HEK293 (cell line): ENCODE measurements around the gene SCYL3.
A peak's percentile ranks its signal among the peaks of the same experiment; 100 is the strongest.

Experiments
- CTCF ChIA-PET: fragments of 350-600 bp; formaldehyde crosslinking; extraction: SDS; loops from one replicate; lab custom pipeline; 2021; ENCODE audit warnings: antibody characterized with exemption; lab: Yijun Ruan, JAX
- POLR2A ChIA-PET: fragments of 300-600 bp; formaldehyde crosslinking; extraction: SDS; loops from one replicate; lab custom pipeline; 2020; ENCODE audit warnings: antibody characterized with exemption, inconsistent platforms; lab: Yijun Ruan, JAX
- H3K27ac ChIP-seq: fragments of 200-500 bp; sonication (Bioruptor generic); 2 replicates; pipeline ENCODE4 v1.5.1; 2014; ENCODE audit warnings: low read depth, low read length, control low read depth, inconsistent platforms; ENCODE audit errors: extremely low read depth
- H3K36me3 ChIP-seq, 2 experiments: fragments of 200-500 bp in 1 of 2; sonication (Bioruptor generic) in 1 of 2; 1 replicate in 1 of 2; 2 replicates in 1 of 2; pipeline ENCODE4 v1.5.1; 2014 to 2017; ENCODE audit warnings: inconsistent platforms in 2 of 2, low read length in 2 of 2; ENCODE audit not compliant: control insufficient read depth in 2 of 2, insufficient read depth in 1 of 2
- H3K4me1 ChIP-seq: fragments of 200-500 bp; sonication (Bioruptor generic); 2 replicates; pipeline ENCODE4 v1.5.1; 2014; ENCODE audit warnings: mild to moderate bottlenecking, low read length, inconsistent platforms; ENCODE audit not compliant: control insufficient read depth, insufficient read depth
- H3K4me3 ChIP-seq: 2 replicates; pipeline ENCODE4 v1.5.1; 2011; ENCODE audit warnings: low read depth, mild to moderate bottlenecking, control low read depth, low read length, moderate library complexity
- H3K9me3 ChIP-seq: fragments of 200-500 bp; sonication (Bioruptor generic); 2 replicates; pipeline ENCODE4 v1.5.1; 2014; ENCODE audit warnings: low read depth, low read length, inconsistent platforms; ENCODE audit not compliant: control insufficient read depth, insufficient read depth
- HOXD13 ChIP-seq: sonication (generic); formaldehyde crosslinking; IDR thresholded peaks from 2 replicates; pipeline ENCODE4 v1.8.0; 2022; ENCODE audit warnings: missing genetic modification reagents, borderline replicate concordance
- IKZF3 ChIP-seq: fragments of 450-650 bp; IDR thresholded peaks from 2 replicates; pipeline ENCODE4 v1.5.0; 2018; ENCODE audit warnings: missing biosample characterization, mild to moderate bottlenecking, missing genetic modification characterization, moderate library complexity
- KLF9 ChIP-seq: fragments of 450-650 bp; formaldehyde crosslinking; IDR thresholded peaks from 2 replicates; pipeline ENCODE4 v1.5.1; 2016; ENCODE audit warnings: missing biosample characterization, missing genetic modification characterization, low read depth
- TRIM28 ChIP-seq: IDR thresholded peaks from 2 replicates; pipeline ENCODE4 v1.6.1; 2011; ENCODE audit warnings: low read length, control low read depth, borderline replicate concordance
- ZBTB7A ChIP-seq: fragments of 450-650 bp; formaldehyde crosslinking; IDR thresholded peaks from 2 replicates; pipeline ENCODE4 v1.5.1; 2016; ENCODE audit warnings: low read depth, missing biosample characterization, missing genetic modification characterization
- ZIC2 ChIP-seq: fragments of 450-650 bp; formaldehyde crosslinking; IDR thresholded peaks from 2 replicates; pipeline ENCODE4 v1.5.1; 2016; ENCODE audit warnings: missing biosample characterization, missing genetic modification characterization
- ZNF155 ChIP-seq: fragments of 450-650 bp; formaldehyde crosslinking; IDR thresholded peaks from 2 replicates; pipeline ENCODE4 v1.5.1; 2016; ENCODE audit warnings: missing biosample characterization, missing genetic modification characterization
- ZNF211 ChIP-seq: fragments of 450-650 bp; formaldehyde crosslinking; IDR thresholded peaks from 2 replicates; pipeline ENCODE4 v1.5.1; 2016; ENCODE audit warnings: low read depth, missing biosample characterization, missing genetic modification characterization
- ZNF311 ChIP-seq: fragments of 450-650 bp; formaldehyde crosslinking; IDR thresholded peaks from 2 replicates; pipeline ENCODE4 v1.5.1; 2017; ENCODE audit warnings: missing biosample characterization, missing genetic modification characterization, borderline replicate concordance
- ZNF335 ChIP-seq: fragments of 450-650 bp; formaldehyde crosslinking; conservative IDR thresholded peaks from 2 replicates; pipeline ENCODE4 v1.5.1; 2016; ENCODE audit warnings: missing biosample characterization, missing genetic modification characterization
- ZNF391 ChIP-seq: fragments of 450-650 bp; formaldehyde crosslinking; IDR thresholded peaks from 2 replicates; pipeline ENCODE4 v1.5.1; 2016; ENCODE audit warnings: low read depth, missing biosample characterization, missing genetic modification characterization, borderline replicate concordance
- ZNF501 ChIP-seq: fragments of 450-650 bp; formaldehyde crosslinking; IDR thresholded peaks from 2 replicates; pipeline ENCODE4 v1.5.1; 2016; ENCODE audit warnings: missing biosample characterization, missing genetic modification characterization
- ZNF560 ChIP-seq: fragments of 450-650 bp; formaldehyde crosslinking; IDR thresholded peaks from 2 replicates; pipeline ENCODE4 v1.5.1; 2017; ENCODE audit warnings: missing biosample characterization, missing genetic modification characterization, borderline replicate concordance
- ZNF623 ChIP-seq: fragments of 450-650 bp; formaldehyde crosslinking; IDR thresholded peaks from 2 replicates; pipeline ENCODE4 v1.5.1; 2016; ENCODE audit warnings: missing biosample characterization, missing genetic modification characterization
- ZNF664 ChIP-seq: fragments of 450-650 bp; formaldehyde crosslinking; IDR thresholded peaks from 2 replicates; pipeline ENCODE4 v1.5.1; 2016; ENCODE audit warnings: missing biosample characterization, missing genetic modification characterization
- ZNF747 ChIP-seq: fragments of 450-650 bp; formaldehyde crosslinking; IDR thresholded peaks from 2 replicates; pipeline ENCODE4 v1.5.1; 2016; ENCODE audit warnings: missing biosample characterization, missing genetic modification characterization
- ZNF777 ChIP-seq: fragments of 450-650 bp; formaldehyde crosslinking; IDR thresholded peaks from 2 replicates; pipeline ENCODE4 v1.5.1; 2017; ENCODE audit warnings: missing biosample characterization, missing genetic modification characterization, borderline replicate concordance
- ZNF837 ChIP-seq: fragments of 450-650 bp; formaldehyde crosslinking; IDR thresholded peaks from 2 replicates; pipeline ENCODE4 v1.5.1; 2016; ENCODE audit warnings: missing biosample characterization, missing genetic modification characterization
- TF ChIP-seq, protein P1 (sequence below): fragments of 450-650 bp; formaldehyde crosslinking; IDR thresholded peaks from 2 replicates; pipeline ENCODE4 v1.5.1; 2016; ENCODE audit warnings: missing biosample characterization, missing genetic modification characterization
- TF ChIP-seq, protein P2 (sequence below): fragments of 450-650 bp; formaldehyde crosslinking; IDR thresholded peaks from 2 replicates; pipeline ENCODE4 v1.5.1; 2017; ENCODE audit warnings: missing biosample characterization, missing genetic modification characterization
- TF ChIP-seq, protein P3 (sequence below): fragments of 450-650 bp; formaldehyde crosslinking; IDR thresholded peaks from 2 replicates; pipeline ENCODE4 v1.5.1; 2016; ENCODE audit warnings: missing biosample characterization, missing genetic modification characterization

The SCYL3 gene

DNA sequence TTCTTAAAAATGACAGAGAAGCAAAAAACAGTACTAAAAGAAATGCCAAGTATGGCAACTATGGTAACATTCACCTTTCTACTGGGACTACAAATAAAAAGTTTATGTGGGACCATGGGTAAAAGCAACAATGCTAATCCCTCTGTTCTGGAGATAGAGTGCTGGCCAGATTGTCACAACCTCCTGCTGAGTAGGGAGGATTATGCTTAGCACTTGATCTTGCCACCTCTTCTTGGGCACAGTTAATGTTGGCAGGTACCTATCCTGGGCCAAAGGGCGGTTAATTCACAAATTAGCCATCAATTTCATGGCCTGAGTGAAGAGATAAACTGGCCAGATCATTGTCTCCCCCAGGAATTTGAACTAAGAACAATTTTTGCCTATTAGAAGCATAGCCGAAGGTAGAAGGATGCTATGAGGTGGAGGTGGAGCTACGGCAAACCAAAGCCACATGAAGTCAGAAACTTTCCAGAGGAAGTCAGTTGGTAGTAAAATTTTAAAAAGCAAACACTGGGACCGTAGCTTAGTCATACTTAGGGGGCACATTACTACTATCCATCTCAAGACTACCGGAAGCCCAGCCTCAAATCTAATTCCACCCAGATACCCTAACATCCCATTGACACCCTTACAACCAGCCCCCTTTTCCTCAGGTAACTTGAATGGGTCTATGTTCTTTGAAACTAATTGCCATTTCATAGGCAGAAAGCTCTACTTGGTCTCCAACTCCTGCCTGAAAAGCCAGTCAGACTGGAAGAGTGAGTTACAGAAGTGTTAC is 2.7 kb downstream of the SCYL3 start (continued):
- TF ChIP-seq, protein P1, sequence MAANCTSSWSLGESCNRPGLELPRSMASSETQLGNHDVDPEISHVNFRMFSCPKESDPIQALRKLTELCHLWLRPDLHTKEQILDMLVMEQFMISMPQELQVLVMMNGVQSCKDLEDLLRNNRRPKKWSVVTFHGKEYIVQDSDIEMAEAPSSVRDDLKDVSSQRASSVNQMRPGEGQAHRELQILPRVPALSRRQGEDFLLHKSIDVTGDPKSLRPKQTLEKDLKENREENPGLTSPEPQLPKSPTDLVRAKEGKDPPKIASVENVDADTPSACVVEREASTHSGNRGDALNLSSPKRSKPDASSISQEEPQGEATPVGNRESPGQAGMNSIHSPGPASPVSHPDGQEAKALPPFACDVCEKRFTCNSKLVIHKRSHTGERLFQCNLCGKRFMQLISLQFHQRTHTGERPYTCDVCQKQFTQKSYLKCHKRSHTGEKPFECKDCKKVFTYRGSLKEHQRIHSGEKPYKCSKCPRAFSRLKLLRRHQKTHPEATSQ, result no peak
- TF ChIP-seq TRIM28, result peak; percentile 82
- no peak for TF ChIP-seq ZNF311
- TF ChIP-seq ZNF335 (tag by site-specific recombination), result peak; percentile 56
- TF ChIP-seq ZNF211 (tag by site-specific recombination), result no peak

DNA sequence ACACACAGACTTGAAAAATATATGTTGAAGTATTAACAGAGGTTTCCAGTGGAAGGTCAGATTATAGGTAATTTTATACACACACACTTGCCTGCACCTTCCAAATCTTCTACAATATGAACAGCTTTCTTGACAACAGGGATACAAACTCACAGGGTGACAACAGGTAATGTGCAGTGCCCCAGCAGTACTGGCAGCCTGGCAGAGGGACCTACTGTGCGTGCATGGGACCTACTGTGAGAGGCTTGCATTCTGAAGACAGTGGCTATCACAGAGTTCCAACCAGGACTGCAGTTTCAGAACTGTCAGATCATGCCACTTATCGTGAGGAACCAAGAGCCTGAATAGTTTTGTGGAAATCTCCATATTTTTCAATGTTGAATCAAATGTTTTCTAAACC is 3.8 kb downstream of the SCYL3 start:
- TF ChIP-seq HOXD13, result no peak
- no peak for TF ChIP-seq ZNF501 (tag by site-specific recombination)
- no peak for TF ChIP-seq ZNF777 (tag by site-specific recombination)
- no peak for TF ChIP-seq ZNF560 (tag by site-specific recombination)
- TF ChIP-seq, protein P2, sequence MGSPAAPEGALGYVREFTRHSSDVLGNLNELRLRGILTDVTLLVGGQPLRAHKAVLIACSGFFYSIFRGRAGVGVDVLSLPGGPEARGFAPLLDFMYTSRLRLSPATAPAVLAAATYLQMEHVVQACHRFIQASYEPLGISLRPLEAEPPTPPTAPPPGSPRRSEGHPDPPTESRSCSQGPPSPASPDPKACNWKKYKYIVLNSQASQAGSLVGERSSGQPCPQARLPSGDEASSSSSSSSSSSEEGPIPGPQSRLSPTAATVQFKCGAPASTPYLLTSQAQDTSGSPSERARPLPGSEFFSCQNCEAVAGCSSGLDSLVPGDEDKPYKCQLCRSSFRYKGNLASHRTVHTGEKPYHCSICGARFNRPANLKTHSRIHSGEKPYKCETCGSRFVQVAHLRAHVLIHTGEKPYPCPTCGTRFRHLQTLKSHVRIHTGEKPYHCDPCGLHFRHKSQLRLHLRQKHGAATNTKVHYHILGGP (tag by site-specific recombination), result no peak
- no peak for TF ChIP-seq ZNF837 (tag by site-specific recombination)
- no peak for TF ChIP-seq ZNF623
- TF ChIP-seq ZNF155 (tag by site-specific recombination), result no peak
- TF ChIP-seq ZNF747 (tag by site-specific recombination), result no peak
- no peak for TF ChIP-seq TRIM28
- TF ChIP-seq, protein P1, result no peak
- TF ChIP-seq, protein P3, sequence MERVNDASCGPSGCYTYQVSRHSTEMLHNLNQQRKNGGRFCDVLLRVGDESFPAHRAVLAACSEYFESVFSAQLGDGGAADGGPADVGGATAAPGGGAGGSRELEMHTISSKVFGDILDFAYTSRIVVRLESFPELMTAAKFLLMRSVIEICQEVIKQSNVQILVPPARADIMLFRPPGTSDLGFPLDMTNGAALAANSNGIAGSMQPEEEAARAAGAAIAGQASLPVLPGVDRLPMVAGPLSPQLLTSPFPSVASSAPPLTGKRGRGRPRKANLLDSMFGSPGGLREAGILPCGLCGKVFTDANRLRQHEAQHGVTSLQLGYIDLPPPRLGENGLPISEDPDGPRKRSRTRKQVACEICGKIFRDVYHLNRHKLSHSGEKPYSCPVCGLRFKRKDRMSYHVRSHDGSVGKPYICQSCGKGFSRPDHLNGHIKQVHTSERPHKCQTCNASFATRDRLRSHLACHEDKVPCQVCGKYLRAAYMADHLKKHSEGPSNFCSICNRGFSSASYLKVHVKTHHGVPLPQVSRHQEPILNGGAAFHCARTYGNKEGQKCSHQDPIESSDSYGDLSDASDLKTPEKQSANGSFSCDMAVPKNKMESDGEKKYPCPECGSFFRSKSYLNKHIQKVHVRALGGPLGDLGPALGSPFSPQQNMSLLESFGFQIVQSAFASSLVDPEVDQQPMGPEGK (tag by site-specific recombination), result no peak
- TF ChIP-seq ZBTB7A (tag by site-specific recombination), result no peak
- no peak for TF ChIP-seq ZNF391 (tag by site-specific recombination)
- no peak for TF ChIP-seq IKZF3
- no peak for TF ChIP-seq ZIC2 (tag by site-specific recombination)
- no peak for TF ChIP-seq ZNF664 (tag by site-specific recombination)
- TF ChIP-seq KLF9 (tag by site-specific recombination), result no peak
- no peak overlapping the region for H3K4me3 ChIP-seq
- peaks cover 0 to 27% of the 10 kb centered on the region in 2 experiments; a peak in 1 of 3 replicates for H3K36me3 ChIP-seq
- CTCF ChIA-PET, result no interaction called here
- H3K9me3 ChIP-seq, result no peaks in the 10 kb centered on the region
- POLR2A ChIA-PET, result no interaction called here
- peaks cover 27% of the 10 kb centered on the region for H3K4me1 ChIP-seq
- H3K27ac ChIP-seq, result no peak overlapping the region
